B cell (primary cell): ENCODE measurements around the gene ZNF786. TPM values are rescaled to one million over a fixed set of nuclear protein-coding genes. Genes with fewer than 3 reads are reported as not detected.

ENCODE experiments used
- ATAC-seq: fragments of 200-7000 bp; cut with Tn5 transposase; one replicate; pipeline ENCODE4 v1.10.0; 2021; ENCODE audit warnings: low read depth, mild to moderate bottlenecking, moderate number of reproducible peaks, moderate library complexity
- CTCF ChIA-PET: fragments of 350-600 bp; sonication (Branson Sonifier 250); formaldehyde crosslinking; loops from one replicate; lab custom pipeline; 2021; ENCODE audit warnings: antibody characterized with exemption, inconsistent platforms; lab: Charles Lee
- POLR2A ChIA-PET: fragments of 350-600 bp; sonication (Branson Sonifier 250); formaldehyde crosslinking; loops from one replicate; lab custom pipeline; 2021; ENCODE audit warnings: antibody characterized with exemption; lab: Charles Lee
- DNase-seq: peaks from one replicate; pipeline ENCODE4 v3.0.0; 2013
- H2AFZ ChIP-seq: 2 replicates; pipeline ENCODE4 v1.6.1; 2012; ENCODE audit warnings: mild to moderate bottlenecking, low read depth, low read length; ENCODE audit not compliant: insufficient read depth, poor library complexity, severe bottlenecking
- H3K27ac ChIP-seq, 2 donors: 1 replicate in 1 of 2; 2 replicates in 1 of 2; pipeline ENCODE4 v1.5.1; 2012 to 2013; ENCODE audit warnings: low read length in 2 of 2, mild to moderate bottlenecking in 2 of 2, moderate library complexity in 1 of 2
- H3K27me3 ChIP-seq, 4 experiments: fragments of 200-600 bp in 1 of 4; sonication (generic) in 1 of 4; replicated peaks in 1 of 4; 1 replicate in 2 of 4; 2 replicates in 2 of 4; pipeline versions ENCODE4 v1.6.1 to v1.7.0; 2013 to 2016; ENCODE audit warnings: low read length in 3 of 4, mild to moderate bottlenecking in 2 of 4, mixed read lengths in 1 of 4, moderate library complexity in 1 of 4; ENCODE audit not compliant: insufficient read depth in 4 of 4, control insufficient read depth in 3 of 4; ENCODE audit errors: control extremely low read depth in 1 of 4
- H3K36me3 ChIP-seq, 2 experiments: replicated peaks in 1 of 2; 1 replicate in 1 of 2; 2 replicates in 1 of 2; pipeline versions ENCODE4 v1.6.1 to v1.7.1; 2013; ENCODE audit warnings: low read length in 1 of 2; ENCODE audit not compliant: insufficient read depth in 2 of 2, control insufficient read depth in 1 of 2; ENCODE audit errors: control extremely low read depth in 1 of 2, extremely low read depth in 1 of 2
- H3K4me1 ChIP-seq, 2 donors: fragments of 200-600 bp in 1 of 2; sonication (generic) in 1 of 2; 1 replicate in 1 of 2; 2 replicates in 1 of 2; pipeline versions ENCODE4 v1.5.1 to v1.6.1; 2013 to 2017; ENCODE audit warnings: low read length in 2 of 2; ENCODE audit not compliant: control insufficient read depth in 2 of 2, insufficient read depth in 2 of 2
- H3K4me2 ChIP-seq: replicated peaks from 2 replicates; pipeline ENCODE3; 2012; ENCODE audit warnings: mild to moderate bottlenecking, low read depth, low read length; ENCODE audit not compliant: poor library complexity, severe bottlenecking
- H3K4me3 ChIP-seq, 5 experiments: fragments of 200-600 bp in 1 of 5; sonication (generic) in 1 of 5; 1 replicate in 3 of 5; 2 replicates in 2 of 5; pipeline versions ENCODE4 v1.5.1 to v1.7.0; 2011 to 2016; ENCODE audit warnings: low read length in 4 of 5, mild to moderate bottlenecking in 4 of 5, low read depth in 2 of 5, control low read depth in 1 of 5, moderate library complexity in 1 of 5; ENCODE audit not compliant: insufficient read depth in 1 of 5; ENCODE audit errors: control extremely low read depth in 1 of 5, extremely low read depth in 1 of 5
- H3K79me2 ChIP-seq: fragments of 200-600 bp; sonication (generic); one replicate; pipeline ENCODE4 v1.6.0; 2016; ENCODE audit warnings: low read length; ENCODE audit not compliant: control insufficient read depth, insufficient read depth
- H3K9ac ChIP-seq: fragments of 200-600 bp; sonication (generic); 2 replicates; pipeline ENCODE4 v1.6.1; 2017; ENCODE audit warnings: mild to moderate bottlenecking, low read length, moderate library complexity
- H3K9me3 ChIP-seq, 3 donors: one replicate each; pipeline versions ENCODE4 v1.6.1 to v1.7.1; 2013; ENCODE audit warnings: low read length in 2 of 3; ENCODE audit not compliant: control insufficient read depth in 2 of 3, insufficient read depth in 1 of 3; ENCODE audit errors: control extremely low read depth in 1 of 3
- H4K20me1 ChIP-seq: 2 replicates; pipeline ENCODE4 v1.6.0; 2012; ENCODE audit warnings: mild to moderate bottlenecking, low read length; ENCODE audit not compliant: insufficient read depth, control insufficient read depth, poor library complexity, severe bottlenecking
- H3K27ac Mint-ChIP-seq: one replicate; pipeline ENCODE4 v1.8.0; 2021; ENCODE audit warnings: mixed read lengths
- H3K27me3 Mint-ChIP-seq: one replicate; pipeline ENCODE4 v1.8.0; 2021; ENCODE audit warnings: mixed read lengths
- H3K4me1 Mint-ChIP-seq: one replicate; pipeline ENCODE4 v1.8.0; 2021; ENCODE audit warnings: mixed read lengths
- H3K4me3 Mint-ChIP-seq: one replicate; pipeline ENCODE4 v1.8.0; 2021; ENCODE audit warnings: mixed read lengths
- H3K9me3 Mint-ChIP-seq: one replicate; pipeline ENCODE4 v1.8.0; 2022; ENCODE audit warnings: mixed read lengths; ENCODE audit not compliant: insufficient read depth
- EZH2 ChIP-seq: IDR thresholded peaks from 2 replicates; pipeline ENCODE4 v1.6.1; 2012; ENCODE audit warnings: borderline replicate concordance, low read depth, mild to moderate bottlenecking, moderate library complexity, low read length; ENCODE audit not compliant: insufficient read depth, poor library complexity, severe bottlenecking
- WGBS: methylation state at CpG from one replicate; pipeline ENCODE4 v1.1.5; 2013; ENCODE audit warnings: missing lambda C conversion rate; ENCODE audit not compliant: insufficient coverage; 5-methylcytosine and 5-hydroxymethylcytosine counted together
- intact Hi-C: fragments of 100-400 bp; cut with micrococcal nuclease; formaldehyde crosslinking; loops from one replicate; pipeline ENCODE4 v1.10.0; 2022
- polyA plus RNA-seq: library from polyadenylated mRNA; depleted of rRNA; stranded (reverse); fragments of >200 nt; gene quantifications from 2 replicates; pipeline ENCODE4 v1.2.3, GENCODE V29; 2012
- total RNA-seq, 2 donors: library from RNA; stranded (reverse); fragments of 120-200 nt in 1 of 2; gene quantifications; 1 replicate in 1 of 2; 2 replicates in 1 of 2; pipeline versions ENCODE4 v1.2.3 to v1.2.4, GENCODE V29; 2013 to 2022
- TF ChIP-seq, protein P1 (sequence below): fragments of 200-600 bp; IDR thresholded peaks from one replicate; pipeline ENCODE4 v1.8.0; 2022; ENCODE audit warnings: antibody characterized with exemption, mild to moderate bottlenecking

Gene ZNF786
- total and polyA plus RNA-seq, 2 donors (not counting 1 experiment from before 2014, with no cell fraction given), result 6.4 to 14.7 TPM

GRCh38 chr7:149130572-149131198, 40.2 kb upstream of the ZNF786 start:
- ATAC-seq, result no peak
- H3K9me3 Mint-ChIP-seq, result peaks cover 8% of the 10 kb centered on the region
- Histone ChIP-seq H2AFZ (no peak overlapping the region), H3K9me3 (peaks cover 2 to 14% (median 12%) of the 10 kb centered on the region in 3 donors), H3K9ac (no peak overlapping the region), H3K79me2 (peaks cover 4% of the 10 kb centered on the region), H4K20me1 (no peaks in the 10 kb centered on the region), H3K36me3 (peaks cover 3 to 11% of the 10 kb centered on the region in 2 experiments), H3K27me3 (no peaks in the 10 kb centered on the region), H3K4me3 (no peak overlapping the region), H3K4me1 (peaks cover 4 to 6% of the 10 kb centered on the region in 2 donors), H3K4me2 (no peak overlapping the region), H3K27ac (no peak overlapping the region)
- TF ChIP-seq, protein P1, sequence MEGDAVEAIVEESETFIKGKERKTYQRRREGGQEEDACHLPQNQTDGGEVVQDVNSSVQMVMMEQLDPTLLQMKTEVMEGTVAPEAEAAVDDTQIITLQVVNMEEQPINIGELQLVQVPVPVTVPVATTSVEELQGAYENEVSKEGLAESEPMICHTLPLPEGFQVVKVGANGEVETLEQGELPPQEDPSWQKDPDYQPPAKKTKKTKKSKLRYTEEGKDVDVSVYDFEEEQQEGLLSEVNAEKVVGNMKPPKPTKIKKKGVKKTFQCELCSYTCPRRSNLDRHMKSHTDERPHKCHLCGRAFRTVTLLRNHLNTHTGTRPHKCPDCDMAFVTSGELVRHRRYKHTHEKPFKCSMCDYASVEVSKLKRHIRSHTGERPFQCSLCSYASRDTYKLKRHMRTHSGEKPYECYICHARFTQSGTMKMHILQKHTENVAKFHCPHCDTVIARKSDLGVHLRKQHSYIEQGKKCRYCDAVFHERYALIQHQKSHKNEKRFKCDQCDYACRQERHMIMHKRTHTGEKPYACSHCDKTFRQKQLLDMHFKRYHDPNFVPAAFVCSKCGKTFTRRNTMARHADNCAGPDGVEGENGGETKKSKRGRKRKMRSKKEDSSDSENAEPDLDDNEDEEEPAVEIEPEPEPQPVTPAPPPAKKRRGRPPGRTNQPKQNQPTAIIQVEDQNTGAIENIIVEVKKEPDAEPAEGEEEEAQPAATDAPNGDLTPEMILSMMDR, result no peak
- TF ChIP-seq EZH2, result no peak
- ChIA-PET CTCF (interaction anchor here (2.1 kb wide), 1 partner anchor 16 kb away, joined by 7 read pairs; the partner anchor contains the start of gene ZNF398), POLR2A (no interaction called here)
- no peak overlapping the region for H3K4me3 Mint-ChIP-seq
- H3K27ac Mint-ChIP-seq, result no peak overlapping the region
- H3K27me3 Mint-ChIP-seq, result no peaks in the 10 kb centered on the region
- WGBS, result 96% methylated on average over 5 of the region's 5 CpGs
- peaks cover 10% of the 10 kb centered on the region for H3K4me1 Mint-ChIP-seq
- intact Hi-C loops, result no loop called here
- DNase-seq, result no peak
